H7 (cell line): ENCODE data around the gene MICAL2. TPM values are rescaled to one million over a fixed set of nuclear protein-coding genes. Genes with fewer than 3 reads are reported as not detected.
A peak's percentile ranks its signal among the peaks of the same experiment; 100 is the strongest.

ENCODE experiments used
- DNase-seq: peaks from one replicate; pipeline ENCODE4 v3.0.0; 2012
- H3K27me3 ChIP-seq: 2 replicates; pipeline ENCODE4 v1.6.0; 2011; ENCODE audit warnings: mild to moderate bottlenecking, low read length; ENCODE audit not compliant: control insufficient read depth, insufficient read depth
- H3K36me3 ChIP-seq: replicated peaks from 2 replicates; pipeline ENCODE4 v1.5.1; 2011; ENCODE audit warnings: low read length; ENCODE audit not compliant: control insufficient read depth, insufficient read depth
- H3K4me3 ChIP-seq: 2 replicates; pipeline ENCODE4 v1.5.1; 2011; ENCODE audit warnings: low read depth, mild to moderate bottlenecking, control low read depth, low read length, moderate library complexity; ENCODE audit not compliant: insufficient read depth
- total RNA-seq: library from RNA; depleted of rRNA; stranded (reverse); fragments of >200 nt; shearing (Covaris generic); gene quantifications from 2 replicates; pipeline ENCODE4 v1.2.3, GENCODE V29; 2014; rRNA removed

MICAL2 gene
- total RNA-seq, result 0.83 and 1.1 TPM in 2 replicates

GRCh38 chr11:12110201-12110713, at the start of gene MICAL2:
Gene MICAL2 (plus strand): TSS chr11:12110590. CDS start chr11:12162156, 51,566 bp downstream.
- peaks cover 30% of the 10 kb centered on the region for H3K27me3 ChIP-seq
- H3K36me3 ChIP-seq, result no peaks in the 10 kb centered on the region
- peak within 1 kb of the TSS; percentile 60 for H3K4me3 ChIP-seq
- DNase-seq, result peak; percentile 98

GRCh38 chr11:12061851-12062560, 48.4 kb upstream of the MICAL2 start:
- no peaks in the 10 kb centered on the region for H3K36me3 ChIP-seq
- DNase-seq, result no peak
- H3K4me3 ChIP-seq, result no peak overlapping the region

GRCh38 chr11:12063251-12063650, 47.1 kb upstream of the MICAL2 start:
- H3K27me3 ChIP-seq, result no peaks in the 10 kb centered on the region
- no peak for DNase-seq
- H3K4me3 ChIP-seq, result no peak overlapping the region
- H3K36me3 ChIP-seq, result no peaks in the 10 kb centered on the region

More at GRCh38 chr11:12061851-12062560, 48.4 kb upstream of the MICAL2 start:
- no peaks in the 10 kb centered on the region for H3K27me3 ChIP-seq

GRCh38 chr11:12064136-12064953, 46.0 kb upstream of the MICAL2 start:
- DNase-seq, result no peak

GRCh38 chr11:12064954-12065280, 45.5 kb upstream of the MICAL2 start:
- H3K4me3 ChIP-seq, result no peak overlapping the region
- no peaks in the 10 kb centered on the region for H3K36me3 ChIP-seq
- no peaks in the 10 kb centered on the region for H3K27me3 ChIP-seq
- DNase-seq, result no peak

More at GRCh38 chr11:12064136-12064953, 46.0 kb upstream of the MICAL2 start:
- Histone ChIP-seq H3K36me3 (no peaks in the 10 kb centered on the region), H3K4me3 (no peak overlapping the region), H3K27me3 (no peaks in the 10 kb centered on the region)

- no peak for DNase-seq
- Histone ChIP-seq H3K4me3 (no peak overlapping the region), H3K27me3 (no peaks in the 10 kb centered on the region), H3K36me3 (no peaks in the 10 kb centered on the region)
Observed at GRCh38 chr11:12066056-12066798, 44.2 kb upstream of the MICAL2 start.

GRCh38 chr11:12066799-12067508, 43.4 kb upstream of the MICAL2 start:
- DNase-seq, result peak; percentile 36
- H3K4me3 ChIP-seq, result no peak overlapping the region
- H3K27me3 ChIP-seq, result no peaks in the 10 kb centered on the region
- H3K36me3 ChIP-seq, result no peaks in the 10 kb centered on the region

- no peaks in the 10 kb centered on the region for H3K27me3 ChIP-seq
- no peaks in the 10 kb centered on the region for H3K36me3 ChIP-seq
- no peak for DNase-seq
- no peak overlapping the region for H3K4me3 ChIP-seq
Observed at GRCh38 chr11:12067796-12068357, 42.5 kb upstream of the MICAL2 start.

- no peak overlapping the region for H3K4me3 ChIP-seq
Observed at GRCh38 chr11:12069066-12069676, 41.2 kb upstream of the MICAL2 start.

GRCh38 chr11:12070446-12071267, 39.7 kb upstream of the MICAL2 start:
- no peak for DNase-seq
- no peaks in the 10 kb centered on the region for H3K36me3 ChIP-seq
- H3K4me3 ChIP-seq, result no peak overlapping the region
- no peaks in the 10 kb centered on the region for H3K27me3 ChIP-seq

More at GRCh38 chr11:12069066-12069676, 41.2 kb upstream of the MICAL2 start:
- H3K36me3 ChIP-seq, result no peaks in the 10 kb centered on the region
- DNase-seq, result no peak
- no peaks in the 10 kb centered on the region for H3K27me3 ChIP-seq

- Histone ChIP-seq H3K4me3 (no peak overlapping the region), H3K27me3 (no peaks in the 10 kb centered on the region), H3K36me3 (no peaks in the 10 kb centered on the region)
- no peak for DNase-seq
Observed at GRCh38 chr11:12071574-12071973, 38.8 kb upstream of the MICAL2 start.

- Histone ChIP-seq H3K36me3 (no peaks in the 10 kb centered on the region), H3K4me3 (no peak overlapping the region), H3K27me3 (no peaks in the 10 kb centered on the region)
- DNase-seq, result no peak
Observed at GRCh38 chr11:12073436-12073835, 37.0 kb upstream of the MICAL2 start.

GRCh38 chr11:12073886-12074285, 36.5 kb upstream of the MICAL2 start:
- H3K27me3 ChIP-seq, result no peaks in the 10 kb centered on the region
- no peak for DNase-seq
- H3K4me3 ChIP-seq, result no peak overlapping the region
- no peaks in the 10 kb centered on the region for H3K36me3 ChIP-seq
